DMS 273 treated with DMSO at 0.1 percent for 48 hours (cell line): Measurements from ENCODE around the gene RFT1.
A peak's percentile ranks its signal among the peaks of the same experiment; 100 is the strongest.

Experiments used
- DNase-seq: peaks from one replicate; lab custom pipeline; 2025; lab: John Stamatoyannopoulos, UW

The RFT1 gene

DNA sequence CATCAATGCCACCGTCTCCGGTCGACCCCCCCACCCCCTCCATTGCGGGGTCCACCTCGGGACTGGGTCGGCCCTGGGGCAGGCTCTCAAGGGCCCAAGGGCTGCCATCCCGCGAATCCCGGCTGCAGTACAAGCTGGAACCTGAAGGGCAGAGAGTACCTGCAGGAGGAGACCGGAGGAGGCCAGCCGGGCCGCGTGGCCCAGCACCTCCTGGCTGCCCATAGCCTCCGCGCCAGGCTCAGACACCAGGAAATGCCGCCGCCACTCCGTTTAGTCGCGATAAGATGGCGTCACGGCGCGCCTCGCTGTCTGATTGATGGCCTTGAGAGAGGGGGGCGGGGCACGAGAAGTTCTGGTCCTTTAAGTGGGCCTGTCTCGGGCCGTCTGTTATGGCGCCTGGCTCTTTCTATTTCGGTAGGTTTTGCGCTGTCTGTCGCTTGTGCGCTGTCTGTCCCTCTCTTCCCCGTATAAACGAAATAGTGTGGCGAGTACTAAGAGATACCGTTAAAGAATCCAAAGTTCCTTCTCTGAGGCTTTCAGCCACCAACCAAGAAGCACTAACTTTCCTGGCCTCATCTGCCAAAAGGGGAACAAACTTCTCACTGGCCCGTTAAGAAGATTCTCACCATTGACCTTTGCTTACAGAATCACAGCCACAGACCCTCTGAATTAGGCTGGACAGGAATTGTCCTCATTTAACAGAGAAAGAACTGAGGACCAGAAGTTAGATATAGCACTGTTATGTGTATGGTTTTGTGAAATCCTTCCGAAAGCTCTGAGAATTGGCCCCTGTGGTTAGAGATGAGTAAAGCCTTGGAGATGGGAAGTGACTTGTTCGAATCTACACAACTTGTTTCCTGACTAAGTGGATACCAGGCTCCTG is at the start of gene RFT1:
RFT1 (minus strand) TSS at position 257 of the 883 bp plus-strand sequence; CDS start at position 222, 35 bp downstream.
- peak; percentile 79 for DNase-seq

DNA sequence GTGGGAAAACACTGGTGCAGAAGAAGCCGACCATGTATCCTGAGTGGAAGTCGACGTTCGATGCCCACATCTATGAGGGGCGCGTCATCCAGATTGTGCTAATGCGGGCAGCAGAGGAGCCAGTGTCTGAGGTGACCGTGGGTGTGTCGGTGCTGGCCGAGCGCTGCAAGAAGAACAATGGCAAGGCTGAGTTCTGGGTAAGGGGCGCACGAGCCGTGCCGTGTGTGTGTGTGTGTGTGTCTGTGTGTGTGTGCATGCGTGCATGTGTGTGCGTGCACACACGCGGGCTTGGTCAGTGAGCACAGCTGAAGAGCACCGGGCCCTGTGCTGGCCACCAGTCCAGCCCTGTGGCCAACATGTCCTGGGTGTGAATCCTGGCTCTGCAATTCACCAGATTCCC is 49.3 kb upstream of the RFT1 start:
- DNase-seq = no peak

DNA sequence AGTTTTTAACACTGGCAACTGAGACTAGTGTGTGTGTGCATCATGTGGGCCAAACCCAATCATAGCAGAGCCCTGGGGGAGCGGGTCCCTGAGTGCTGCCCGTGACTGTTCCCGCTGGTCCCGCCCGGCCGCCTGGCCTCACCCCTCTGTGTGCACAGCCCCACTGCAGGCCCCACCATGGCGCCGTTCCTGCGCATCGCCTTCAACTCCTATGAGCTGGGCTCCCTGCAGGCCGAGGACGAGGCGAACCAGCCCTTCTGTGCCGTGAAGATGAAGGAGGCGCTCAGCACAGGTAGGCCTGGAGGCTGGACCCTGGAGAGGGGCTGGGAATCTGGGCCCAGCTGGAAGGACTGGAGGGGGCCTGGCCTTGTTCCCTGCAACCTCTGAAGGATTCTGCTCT is 48.0 kb upstream of the RFT1 start:
- DNase-seq = no peak

- DNase-seq = no peak
Measured at GRCh38 chr3:53175613-53176540, 45.6 kb upstream of the RFT1 start.

- DNase-seq = no peak
Measured at GRCh38 chr3:53174346-53175250, 44.4 kb upstream of the RFT1 start.

DNA sequence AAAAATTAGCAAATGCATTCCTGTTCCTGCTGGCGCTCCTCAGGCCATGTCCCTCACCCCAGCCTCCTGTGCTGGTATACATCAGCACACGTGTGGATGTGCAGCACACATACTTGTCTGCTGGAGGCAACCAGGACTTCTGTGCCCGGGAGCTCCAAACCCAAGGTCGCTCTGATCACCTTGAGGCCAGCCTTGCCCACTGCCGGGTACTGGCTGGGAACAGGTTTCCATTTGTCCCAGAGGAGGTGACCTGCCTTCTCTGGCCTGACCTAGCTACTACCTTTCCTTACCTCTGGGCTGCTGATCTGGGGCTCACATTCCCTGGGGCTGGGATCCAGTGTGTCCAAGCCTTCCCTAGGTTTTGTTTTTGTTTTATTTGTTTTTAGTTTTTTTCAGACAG is 42.9 kb upstream of the RFT1 start:
- no peak for DNase-seq

GRCh38 chr3:53171827-53172505 is 41.7 kb upstream of the RFT1 start:
- DNase-seq = no peak

DNA sequence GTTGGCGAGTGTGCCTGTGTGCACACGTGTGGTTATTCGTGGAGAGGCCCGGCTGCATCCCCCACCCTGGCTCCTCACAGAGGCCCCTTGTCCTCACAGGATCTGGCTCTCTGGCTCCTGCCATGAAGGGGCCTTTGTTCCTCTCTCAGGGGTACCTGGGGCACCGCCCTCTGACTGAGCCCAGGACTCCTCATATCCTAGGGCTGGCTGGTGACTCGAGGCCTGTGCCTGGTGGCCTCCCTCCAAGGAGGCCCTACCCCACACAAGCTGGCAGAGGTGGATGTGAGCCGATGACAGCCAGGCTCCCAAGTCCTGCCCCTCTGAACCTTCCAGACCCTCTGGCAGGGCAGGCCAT is 40.8 kb upstream of the RFT1 start:
- no peak for DNase-seq

- no peak for DNase-seq
Measured at GRCh38 chr3:53170325-53171063, 40.3 kb upstream of the RFT1 start.

- DNase-seq = no peak
Measured at GRCh38 chr3:53169832-53170324, 39.6 kb upstream of the RFT1 start.

DNA sequence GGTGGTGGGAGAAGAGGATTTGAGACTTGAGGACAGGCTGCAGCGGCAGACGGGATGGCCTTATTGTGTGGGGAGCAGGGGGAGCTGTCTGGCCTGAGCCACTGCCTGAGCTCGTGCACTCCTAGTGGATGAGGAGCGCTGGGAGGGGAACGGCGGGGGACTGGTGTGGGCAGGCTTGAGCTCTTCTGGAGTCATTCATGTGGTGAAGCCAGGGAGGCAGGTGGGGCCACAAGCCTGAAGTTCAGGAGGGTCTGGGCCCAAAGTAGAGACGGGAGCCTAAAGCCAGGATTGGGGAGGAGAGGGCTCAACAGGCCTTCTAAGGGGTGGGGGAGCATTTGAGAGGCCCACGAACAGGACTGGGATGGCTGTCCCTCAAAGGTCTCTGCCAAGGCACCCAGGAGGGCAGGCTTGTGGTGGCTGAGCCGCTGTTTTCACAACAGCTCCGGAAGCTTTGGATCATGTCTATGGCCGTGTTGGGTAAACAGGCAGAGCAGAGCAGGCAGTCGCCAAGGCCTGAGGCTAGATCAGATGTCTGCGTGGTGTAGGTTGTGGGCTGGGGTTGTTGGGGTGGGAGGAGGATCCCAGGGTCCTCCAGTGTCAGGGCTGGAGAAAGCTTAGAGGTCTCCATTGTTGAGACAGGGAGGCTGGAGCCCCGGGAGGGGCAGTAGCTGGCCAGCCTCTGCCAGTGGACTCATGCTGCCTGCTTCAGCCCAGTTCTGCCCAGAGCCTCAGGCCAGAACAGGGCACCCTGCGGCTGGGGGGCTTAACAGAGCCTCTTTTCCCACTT is 39.0 kb upstream of the RFT1 start:
- no peak for DNase-seq

GRCh38 chr3:53168175-53168923 is 38.1 kb upstream of the RFT1 start:
- DNase-seq = no peak

- DNase-seq = no peak
Measured at GRCh38 chr3:53167418-53168174, 37.4 kb upstream of the RFT1 start.

GRCh38 chr3:53166781-53167291 is 36.6 kb upstream of the RFT1 start:
- DNase-seq = no peak

GRCh38 chr3:53166206-53166605 is 36.0 kb upstream of the RFT1 start:
- no peak for DNase-seq

DNA sequence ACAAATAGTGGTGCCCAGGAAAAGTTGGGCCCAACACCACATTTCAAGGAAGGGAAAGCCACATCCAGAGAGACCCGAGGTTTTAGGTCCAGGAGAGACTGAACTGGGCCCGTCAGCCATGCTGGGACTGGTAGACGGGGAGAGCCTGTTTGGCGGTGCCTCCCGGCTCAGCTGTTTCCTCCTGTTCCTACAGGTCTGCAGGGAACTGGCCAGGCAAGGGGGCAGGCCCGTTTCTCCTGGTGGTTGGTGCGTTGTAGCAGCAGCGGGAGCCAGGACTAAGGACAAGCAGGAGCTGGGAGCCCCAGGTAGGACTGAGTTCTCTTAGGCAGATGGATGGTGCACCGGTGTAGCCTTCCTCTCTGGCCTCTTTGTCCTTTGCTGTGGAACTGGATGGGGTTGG is 34.7 kb upstream of the RFT1 start:
- DNase-seq = no peak

- no peak for DNase-seq
Measured at GRCh38 chr3:53163444-53164387, 33.5 kb upstream of the RFT1 start.
